HCEC 1CT (cell line): ENCODE data around the gene EHD3.

Experiments used
- DNase-seq: peaks from one replicate; pipeline ENCODE4 v3.0.0-alpha.2; 2017

Gene EHD3

DNA sequence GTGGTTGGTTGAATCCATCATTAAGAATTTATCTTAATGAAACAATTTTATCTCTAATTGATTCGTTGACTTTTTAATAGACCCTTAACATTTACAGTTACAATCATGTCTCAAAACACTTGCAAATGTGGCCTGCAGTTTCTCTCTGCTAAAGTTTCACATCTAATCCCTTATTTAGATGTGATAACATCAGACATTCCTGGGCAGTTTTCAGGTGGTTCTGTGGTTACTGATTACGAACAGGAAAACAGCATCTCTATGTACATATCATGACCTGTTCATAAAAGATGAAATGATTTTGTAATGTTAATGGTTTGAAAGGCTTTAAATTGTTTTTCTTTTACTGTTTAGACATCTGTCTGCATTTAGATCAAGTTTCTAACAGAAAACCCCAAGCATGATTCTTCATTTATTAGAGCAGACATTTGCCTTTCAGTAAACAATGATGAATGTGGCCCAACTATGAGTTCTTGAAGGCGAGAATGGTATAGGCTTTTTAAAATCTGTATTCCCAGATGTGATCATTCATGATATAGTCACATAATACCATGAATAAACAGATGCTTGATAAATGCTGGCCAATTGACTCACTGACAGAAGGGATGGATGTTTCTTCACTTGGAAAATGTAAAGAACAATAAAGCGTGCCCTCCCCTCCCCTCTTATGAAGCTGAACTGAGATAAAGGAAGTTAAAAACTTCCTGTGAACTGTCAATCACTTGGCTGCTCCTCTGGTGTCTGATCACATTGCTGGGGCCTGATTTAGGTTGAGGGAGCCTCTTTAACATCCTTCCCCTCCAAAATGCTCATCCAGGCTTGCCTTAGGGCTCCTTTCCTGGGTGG lies 20.1 kb upstream of the EHD3 start:
- no peak for DNase-seq

DNA sequence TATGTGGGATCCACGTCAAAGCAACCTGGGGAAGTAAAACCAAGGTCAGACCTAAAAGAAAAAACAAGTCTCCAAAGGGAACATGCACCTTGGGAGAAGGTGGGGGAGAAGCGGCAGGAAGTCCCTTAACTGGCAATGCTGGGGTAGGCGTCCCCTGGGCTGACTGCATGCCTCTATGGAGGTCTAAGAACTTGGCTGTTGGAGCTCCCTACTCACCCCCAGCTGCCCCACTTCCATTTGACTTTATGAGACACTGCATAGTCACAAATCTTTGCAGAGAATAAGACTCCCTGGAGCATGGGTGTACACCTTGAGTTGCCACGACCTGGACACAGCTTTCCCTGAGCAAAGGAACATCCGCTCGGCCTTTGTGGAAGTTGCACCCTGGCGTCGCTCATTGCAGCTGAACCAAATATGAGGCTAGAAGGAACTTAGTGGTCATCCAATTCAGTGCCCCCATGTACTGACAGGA lies 19.5 kb upstream of the EHD3 start:
- DNase-seq = no peak

- DNase-seq = no peak
Measured at GRCh38 chr2:31216734-31217133, 17.2 kb upstream of the EHD3 start.

GRCh38 chr2:31217465-31218200 lies 16.3 kb upstream of the EHD3 start, which contains the start of gene CAPN14:
CAPN14 (minus strand) TSS chr2:31217515; CDS start chr2:31205447, 12,068 bp downstream.
- no peak for DNase-seq

DNA sequence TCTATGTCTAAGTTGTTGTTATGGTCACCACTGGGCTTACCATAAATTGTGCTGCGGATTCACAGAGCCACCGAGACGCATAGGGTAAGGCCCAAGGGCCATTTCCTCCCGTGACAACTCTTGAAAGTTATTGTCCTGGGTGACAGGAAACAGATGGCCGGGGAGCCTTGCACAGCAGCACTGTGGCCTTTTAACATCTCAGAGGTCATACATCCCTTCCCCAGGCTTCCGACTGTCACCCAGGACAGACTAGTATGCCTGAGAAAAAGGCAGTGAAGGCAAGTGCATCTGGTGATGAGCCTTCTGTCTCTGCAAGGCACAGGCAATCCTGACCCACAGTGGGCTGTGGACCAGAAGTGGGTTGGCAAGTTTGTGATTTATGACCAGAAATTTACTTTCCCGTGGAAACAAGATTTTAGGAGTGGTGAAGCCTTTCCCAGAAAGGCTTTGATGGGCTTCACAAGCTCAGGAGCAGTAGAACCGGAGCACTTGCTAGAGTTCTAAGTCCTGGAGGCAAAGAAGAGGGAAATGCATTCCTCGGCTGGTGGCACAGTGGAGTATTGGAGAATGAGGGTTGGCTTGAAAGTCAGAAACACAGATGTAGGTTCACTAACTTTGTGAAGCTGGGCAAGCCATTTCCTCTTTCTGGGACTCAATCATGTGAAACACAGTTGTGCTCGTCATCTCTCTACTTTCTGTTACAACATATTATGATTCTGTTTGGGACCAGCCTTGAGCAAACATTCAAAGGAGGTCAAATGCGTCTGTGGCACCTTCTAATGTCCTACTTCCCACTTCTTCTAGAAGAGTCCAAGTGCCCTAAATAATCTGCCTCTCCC lies 14.6 kb upstream of the EHD3 start:
- no peak for DNase-seq

DNA sequence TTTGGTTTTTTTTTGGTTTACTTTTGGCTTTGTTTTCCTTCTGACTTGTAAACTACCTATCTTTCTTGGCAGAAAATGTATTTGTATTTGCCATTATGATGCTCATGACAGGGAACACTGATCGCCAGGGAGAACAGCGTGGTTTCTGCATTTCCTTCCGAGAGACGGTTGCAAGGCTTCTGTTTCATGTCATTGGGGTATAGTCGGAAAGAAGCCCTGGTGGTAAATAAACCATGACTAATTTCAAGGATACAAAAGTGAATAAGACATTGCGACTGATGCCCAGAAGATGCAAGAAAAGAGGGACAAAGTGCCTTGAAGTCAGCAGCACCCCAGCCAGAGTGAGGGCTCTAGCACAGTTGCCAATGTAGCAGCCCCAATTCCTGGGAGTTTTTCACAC lies 12.4 kb upstream of the EHD3 start:
- no peak for DNase-seq

- DNase-seq = no peak
Measured at GRCh38 chr2:31222071-31222470, 11.9 kb upstream of the EHD3 start.

GRCh38 chr2:31223026-31223425 lies 10.9 kb upstream of the EHD3 start:
- DNase-seq = no peak

DNA sequence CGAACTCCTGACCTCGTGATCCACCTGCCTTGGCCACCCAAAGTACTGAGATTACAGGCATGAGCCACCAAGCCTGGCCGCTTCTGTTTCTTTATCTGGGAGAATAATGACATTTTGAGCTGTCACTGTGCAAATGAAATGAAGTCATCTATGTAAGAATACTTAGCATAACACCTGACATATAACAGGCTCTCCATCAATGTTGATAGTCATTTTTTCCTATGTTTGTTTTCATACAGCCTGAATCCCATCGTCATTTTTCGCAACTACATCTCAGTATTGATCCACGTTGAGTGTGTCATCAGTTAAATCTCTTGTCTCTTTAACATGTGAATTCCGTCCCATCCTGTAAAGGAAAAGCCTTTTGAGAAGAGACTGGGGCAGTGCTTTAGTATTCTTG lies 10.2 kb upstream of the EHD3 start:
- no peak for DNase-seq

GRCh38 chr2:31226266-31226665 lies 7.7 kb upstream of the EHD3 start:
- DNase-seq = no peak

GRCh38 chr2:31227110-31227509 lies 6.8 kb upstream of the EHD3 start:
- no peak for DNase-seq

- no peak for DNase-seq
Measured at GRCh38 chr2:31227711-31228125, 6.2 kb upstream of the EHD3 start.

DNA sequence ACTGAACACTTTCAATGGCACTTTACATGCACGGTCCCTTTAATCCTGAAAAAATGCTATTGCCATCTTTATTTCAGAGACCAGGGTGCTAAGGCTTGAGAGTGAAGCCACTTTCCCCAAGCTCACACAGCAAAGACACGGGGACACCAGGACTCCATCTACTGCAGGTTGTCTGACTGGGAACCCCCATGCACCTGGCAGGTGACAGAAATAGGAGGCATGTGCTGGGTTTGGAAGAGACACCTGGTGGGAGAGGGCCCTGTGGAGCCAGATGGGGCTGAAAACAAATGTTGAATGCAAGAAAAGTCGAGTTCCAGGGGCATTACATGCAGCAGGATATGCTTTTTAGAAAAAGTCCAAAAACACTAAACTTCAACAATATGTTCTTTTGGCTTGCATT lies 5.2 kb upstream of the EHD3 start:
- no peak for DNase-seq

GRCh38 chr2:31230751-31231150 lies 3.2 kb upstream of the EHD3 start:
- DNase-seq = no peak

DNA sequence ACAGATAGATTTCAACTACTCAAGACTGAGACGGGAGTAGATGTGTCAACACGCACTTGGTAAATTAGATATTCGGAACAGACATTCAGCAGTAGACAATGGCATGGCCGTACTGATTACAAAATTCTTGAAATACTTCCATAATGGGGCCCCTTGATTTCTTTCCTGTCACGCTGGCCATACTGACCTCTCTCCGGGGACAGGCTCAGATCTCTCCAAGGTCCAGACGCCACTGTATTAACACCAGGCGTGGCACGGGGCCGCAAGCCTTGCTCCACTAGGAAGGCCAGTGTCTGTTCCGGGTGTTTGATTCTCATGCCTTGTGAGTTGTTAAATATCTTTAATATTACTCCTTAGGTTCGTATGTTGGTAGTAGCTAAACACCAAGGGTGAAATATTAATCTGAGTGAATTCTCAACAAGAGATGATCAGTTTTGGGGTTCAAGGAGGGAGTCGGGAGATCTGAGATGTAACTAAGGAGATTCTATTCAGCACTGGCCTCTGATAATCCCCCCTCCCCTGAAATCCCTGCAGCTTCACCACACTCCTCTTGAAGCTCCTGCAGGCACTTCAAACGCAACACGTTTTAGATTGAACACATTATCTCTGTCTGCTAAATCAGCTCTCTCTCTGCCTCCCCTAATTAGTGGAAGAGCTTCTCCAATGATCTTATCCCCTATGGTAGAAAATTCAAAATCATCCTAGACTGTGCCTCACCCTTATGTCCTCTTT lies 2.2 kb upstream of the EHD3 start:
- DNase-seq = no peak

DNA sequence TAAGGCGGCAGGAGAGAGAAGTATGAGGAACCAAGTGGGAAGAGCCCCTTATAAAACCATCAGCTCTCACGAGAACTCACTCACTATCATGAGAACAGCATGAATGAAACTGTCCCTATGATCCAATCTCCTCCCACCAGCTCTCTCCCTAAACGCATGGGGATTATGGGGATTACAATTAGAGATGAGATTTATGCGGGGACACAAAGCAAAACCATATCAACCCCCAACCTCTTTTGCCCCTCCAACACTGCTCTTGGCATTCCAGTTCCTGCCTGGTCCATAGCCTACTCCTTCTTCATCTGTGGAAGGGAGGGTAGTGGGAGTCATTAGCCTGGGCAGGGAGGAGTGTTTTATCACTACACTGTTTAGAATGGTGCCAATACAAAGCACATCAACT lies 1.4 kb upstream of the EHD3 start:
- no peak for DNase-seq

- DNase-seq = no peak
Measured at GRCh38 chr2:31233231-31233630, 721 bp upstream of the EHD3 start.

GRCh38 chr2:31234683-31235503 lies 941 bp downstream of the EHD3 start:
- DNase-seq = no peak

DNA sequence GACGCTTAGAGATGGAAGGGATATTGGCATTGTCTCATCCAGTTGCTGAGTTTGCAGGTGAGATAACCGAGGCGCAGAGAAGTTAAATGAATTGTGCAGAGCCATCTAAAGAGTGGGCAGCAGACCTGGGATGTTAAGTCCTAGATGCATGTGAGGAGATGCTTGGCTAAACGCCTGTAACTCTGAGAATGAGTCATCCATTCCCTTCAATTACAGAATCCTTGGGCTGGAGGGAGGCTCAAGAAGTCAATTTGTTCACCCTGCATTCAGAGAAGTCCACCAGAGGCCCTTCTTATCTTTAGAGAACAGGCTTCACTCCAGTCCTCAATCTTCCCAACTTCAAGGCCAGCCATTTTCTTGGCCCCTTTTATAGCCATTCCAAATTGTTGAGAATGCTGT lies 1.6 kb downstream of the EHD3 start:
- peak; percentile 66 for DNase-seq

- DNase-seq = no peak
Measured at GRCh38 chr2:31236433-31237205, 2.7 kb downstream of the EHD3 start.
